DND-41 (cell line): ENCODE measurements around the gene ISG20L2.

Source experiments
- ATAC-seq: fragments of 200-7000 bp; cut with Tn5 transposase; 3 replicates; pipeline ENCODE4 v1.9.1; 2021; ENCODE audit warnings: low read depth; ENCODE audit not compliant: insufficient read depth
- DNase-seq: peaks from one replicate; pipeline ENCODE4 v3.0.0-alpha.2; 2020
- H2AFZ ChIP-seq: 2 replicates; pipeline ENCODE4 v1.6.0; 2012; ENCODE audit warnings: low read depth, low read length
- H3K27ac ChIP-seq: 2 replicates; pipeline ENCODE4 v1.5.1; 2012; ENCODE audit warnings: low read length, inconsistent platforms
- H3K27me3 ChIP-seq: fragments of 200-600 bp; sonication (generic); 2 replicates; pipeline ENCODE4 v1.6.0; 2012; ENCODE audit warnings: low read length, mild to moderate bottlenecking, inconsistent platforms; ENCODE audit not compliant: insufficient read depth, poor library complexity
- H3K36me3 ChIP-seq: 2 replicates; pipeline ENCODE4 v1.5.1; 2012; ENCODE audit warnings: low read length, inconsistent platforms; ENCODE audit not compliant: insufficient read depth
- H3K4me1 ChIP-seq: 2 replicates; pipeline ENCODE4 v1.5.1; 2012; ENCODE audit warnings: mild to moderate bottlenecking, low read length; ENCODE audit not compliant: insufficient read depth
- H3K4me2 ChIP-seq: 2 replicates; pipeline ENCODE4 v1.6.0; 2012; ENCODE audit warnings: mild to moderate bottlenecking, moderate library complexity, low read length, inconsistent platforms; ENCODE audit not compliant: insufficient read depth
- H3K4me3 ChIP-seq, 2 experiments: fragments of 200-600 bp in 1 of 2; shearing (Covaris generic) in 1 of 2; 2 replicates each; pipeline ENCODE4 v1.5.1; 2012 to 2016; ENCODE audit warnings: inconsistent platforms in 2 of 2, low read length in 2 of 2, mild to moderate bottlenecking in 2 of 2, low read depth in 1 of 2, moderate library complexity in 1 of 2
- H3K79me2 ChIP-seq: 2 replicates; pipeline ENCODE4 v1.6.0; 2012; ENCODE audit warnings: low read length, inconsistent platforms; ENCODE audit not compliant: insufficient read depth
- H3K9ac ChIP-seq: 2 replicates; pipeline ENCODE4 v1.6.0; 2012; ENCODE audit warnings: low read depth, mild to moderate bottlenecking, inconsistent platforms, low read length, moderate library complexity
- H3K9me3 ChIP-seq: 2 replicates; pipeline ENCODE4 v1.5.1; 2012; ENCODE audit warnings: low read length, moderate library complexity, mild to moderate bottlenecking, inconsistent platforms; ENCODE audit not compliant: insufficient read depth, severe bottlenecking
- H4K20me1 ChIP-seq: 2 replicates; pipeline ENCODE4 v1.6.0; 2012; ENCODE audit warnings: low read length; ENCODE audit not compliant: insufficient read depth
- EZH2 ChIP-seq: IDR thresholded peaks from 3 replicates; pipeline ENCODE4 v1.6.1; 2012; ENCODE audit warnings: borderline replicate concordance, low read depth, mild to moderate bottlenecking, moderate library complexity, low read length, inconsistent platforms; ENCODE audit not compliant: severe bottlenecking
- TF ChIP-seq, protein P1 (sequence below): IDR thresholded peaks from 2 replicates; pipeline ENCODE4 v1.5.1; 2012; ENCODE audit warnings: borderline replicate concordance, low read length, moderate library complexity, mild to moderate bottlenecking; ENCODE audit not compliant: poor library complexity, severe bottlenecking; ENCODE audit errors: extremely low read depth

ISG20L2 gene

DNA sequence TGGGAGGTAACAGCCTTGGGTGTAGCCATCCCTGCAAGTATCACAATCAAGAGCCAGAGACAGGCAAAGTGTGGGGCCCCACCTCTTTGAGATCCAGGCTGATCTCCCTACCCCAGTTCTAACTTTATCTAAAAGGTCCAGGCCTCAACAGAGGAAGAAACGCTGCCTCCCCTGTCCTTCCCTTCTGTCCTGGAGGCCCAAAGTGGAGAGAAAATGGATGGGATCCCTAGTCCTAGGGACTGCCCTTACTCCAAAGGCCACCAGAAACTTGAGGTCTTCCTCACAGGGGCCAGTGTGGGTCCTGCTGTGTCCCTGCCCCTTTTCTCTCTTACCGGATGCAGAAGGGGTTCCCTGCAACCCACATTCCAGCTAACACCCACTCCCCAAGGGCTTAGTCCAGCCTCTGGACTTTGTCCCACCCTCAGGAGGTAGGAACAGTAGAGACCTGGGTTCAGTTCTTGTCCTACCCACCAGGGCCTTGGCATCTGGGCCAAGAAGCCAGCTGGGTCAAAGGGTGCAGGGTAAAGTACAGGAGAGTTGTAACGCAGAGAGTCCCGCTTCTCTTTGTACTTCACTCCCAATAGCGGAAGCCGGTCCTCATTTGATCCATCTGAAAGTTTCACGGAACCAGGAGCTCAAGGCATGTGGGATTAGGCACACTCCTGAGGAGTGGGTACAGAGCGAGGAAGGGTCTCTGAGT lies 21.0 kb upstream of the ISG20L2 start:
- no peaks in the 10 kb centered on the region for H3K27me3 ChIP-seq
- H3K4me3 ChIP-seq: peak overlapping the region; percentile 89 to 90; a peak in 3 of 4 replicates
- peak overlapping the region; percentile 92 for H3K4me2 ChIP-seq
- H3K27ac ChIP-seq: peak overlapping the region; percentile 93
- H3K4me1 ChIP-seq: peaks cover 70% of the 10 kb centered on the region
- peaks cover 47% of the 10 kb centered on the region for H3K36me3 ChIP-seq
- DNase-seq (no peak), ATAC-seq (no peak)
- H3K79me2 ChIP-seq: peaks cover 90% of the 10 kb centered on the region
- no peak overlapping the region for H2AFZ ChIP-seq
- H4K20me1 ChIP-seq: peaks cover 56% of the 10 kb centered on the region
- H3K9ac ChIP-seq: peak overlapping the region; percentile 97
- TF ChIP-seq, protein P1, sequence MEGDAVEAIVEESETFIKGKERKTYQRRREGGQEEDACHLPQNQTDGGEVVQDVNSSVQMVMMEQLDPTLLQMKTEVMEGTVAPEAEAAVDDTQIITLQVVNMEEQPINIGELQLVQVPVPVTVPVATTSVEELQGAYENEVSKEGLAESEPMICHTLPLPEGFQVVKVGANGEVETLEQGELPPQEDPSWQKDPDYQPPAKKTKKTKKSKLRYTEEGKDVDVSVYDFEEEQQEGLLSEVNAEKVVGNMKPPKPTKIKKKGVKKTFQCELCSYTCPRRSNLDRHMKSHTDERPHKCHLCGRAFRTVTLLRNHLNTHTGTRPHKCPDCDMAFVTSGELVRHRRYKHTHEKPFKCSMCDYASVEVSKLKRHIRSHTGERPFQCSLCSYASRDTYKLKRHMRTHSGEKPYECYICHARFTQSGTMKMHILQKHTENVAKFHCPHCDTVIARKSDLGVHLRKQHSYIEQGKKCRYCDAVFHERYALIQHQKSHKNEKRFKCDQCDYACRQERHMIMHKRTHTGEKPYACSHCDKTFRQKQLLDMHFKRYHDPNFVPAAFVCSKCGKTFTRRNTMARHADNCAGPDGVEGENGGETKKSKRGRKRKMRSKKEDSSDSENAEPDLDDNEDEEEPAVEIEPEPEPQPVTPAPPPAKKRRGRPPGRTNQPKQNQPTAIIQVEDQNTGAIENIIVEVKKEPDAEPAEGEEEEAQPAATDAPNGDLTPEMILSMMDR: no peak
- TF ChIP-seq EZH2: no peak
- H3K9me3 ChIP-seq: no peaks in the 10 kb centered on the region

DNA sequence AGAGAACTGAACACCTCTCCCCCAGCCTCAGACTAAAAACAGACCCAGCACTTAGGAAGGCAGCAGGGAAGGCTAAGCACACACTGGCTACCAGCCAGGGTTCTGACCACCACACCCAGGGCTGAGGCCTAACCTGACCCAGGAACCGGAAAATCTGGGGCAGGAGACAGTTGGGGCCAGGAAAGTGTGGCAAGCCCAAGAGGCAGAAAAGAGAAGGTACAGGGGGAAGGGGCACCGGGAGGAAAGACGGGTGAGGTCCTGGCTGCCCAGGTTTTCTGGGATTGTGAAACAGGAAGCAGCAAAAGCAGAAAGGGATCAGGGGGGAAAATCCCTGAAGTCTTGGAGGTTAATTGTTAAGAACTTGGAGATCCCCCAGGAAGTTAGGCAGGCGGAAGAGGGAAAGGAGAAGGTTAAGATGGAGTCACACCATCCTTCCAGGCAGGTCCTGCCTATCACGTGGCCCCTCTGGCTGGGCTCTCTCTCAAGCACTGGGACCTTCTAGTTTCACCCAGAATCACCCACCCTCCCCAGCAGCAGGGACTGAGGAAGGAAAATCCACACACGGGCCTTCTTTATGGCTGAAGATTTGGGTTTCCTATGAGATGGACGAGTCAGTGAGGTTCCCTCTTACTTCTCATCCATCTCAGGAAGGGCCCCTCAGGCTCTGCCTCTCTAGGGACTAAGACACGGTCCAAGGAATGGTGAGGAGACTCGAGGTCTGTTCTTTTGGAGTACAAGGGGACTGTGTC lies 20.3 kb upstream of the ISG20L2 start:
- Histone ChIP-seq H3K36me3 (peaks cover 53% of the 10 kb centered on the region), H4K20me1 (peaks cover 56% of the 10 kb centered on the region), H3K27ac (peak overlapping the region; percentile 93), H3K4me2 (peak overlapping the region; percentile 92), H3K4me1 (peaks cover 70% of the 10 kb centered on the region), H3K79me2 (peaks cover 92% of the 10 kb centered on the region), H3K4me3 (peak overlapping the region in 1 of 2 experiments; percentile 89; a peak in 3 of 4 replicates), H3K9ac (peak overlapping the region; percentile 97), H3K9me3 (no peaks in the 10 kb centered on the region), H2AFZ (no peak overlapping the region), H3K27me3 (no peaks in the 10 kb centered on the region)
- DNase-seq (no peak), ATAC-seq (no peak)
- TF ChIP-seq EZH2: no peak
- TF ChIP-seq, protein P1: no peak

DNA sequence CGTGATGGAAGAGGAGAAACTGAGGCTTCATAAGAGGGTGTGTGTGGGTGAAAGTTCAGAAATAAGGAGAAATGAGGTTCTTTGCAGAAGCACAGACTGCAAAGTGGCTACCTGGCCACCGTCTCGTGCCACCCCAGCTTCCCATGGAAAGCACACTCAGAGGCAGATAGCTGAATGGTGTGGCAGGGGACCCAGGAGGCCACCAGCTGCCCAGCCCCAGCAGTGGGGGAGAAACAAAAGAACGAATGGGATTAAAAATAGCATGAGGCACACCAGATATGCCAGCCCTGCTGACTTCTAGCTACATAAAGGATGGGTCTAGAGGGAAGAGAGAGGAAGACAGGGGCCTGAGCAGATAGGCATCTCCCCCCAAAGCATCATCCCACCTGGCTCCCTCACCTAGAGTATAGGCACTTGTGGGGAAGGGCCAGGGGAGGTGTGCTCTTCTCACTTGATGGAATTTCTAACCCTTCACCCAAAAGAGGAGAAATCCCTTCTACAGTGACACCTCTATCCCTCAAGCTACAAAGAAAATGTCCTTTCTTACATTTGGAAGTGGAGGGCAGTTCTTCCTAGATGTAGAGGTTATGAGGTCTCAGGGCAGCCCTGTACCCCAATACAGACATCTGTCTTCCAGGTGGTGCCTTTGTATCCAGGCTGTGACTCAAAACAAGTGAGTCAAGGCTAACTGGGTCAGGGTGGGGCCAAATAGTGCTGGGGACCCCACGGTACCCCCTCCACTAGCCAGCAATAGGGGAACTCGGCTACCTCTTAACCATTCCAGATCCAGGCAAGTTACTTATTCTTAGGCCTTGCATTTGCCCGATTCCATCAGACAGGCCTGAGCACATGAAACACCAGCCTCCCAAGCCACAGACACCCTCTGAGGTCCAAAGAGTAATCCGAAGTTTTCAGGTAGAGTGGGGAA lies 19.4 kb upstream of the ISG20L2 start:
- Histone ChIP-seq H3K79me2 (peaks cover 89% of the 10 kb centered on the region), H3K4me1 (peaks cover 62% of the 10 kb centered on the region), H3K36me3 (peaks cover 61% of the 10 kb centered on the region), H3K4me2 (peak overlapping the region; percentile 92), H3K4me3 (peak overlapping the region in 1 of 2 experiments; percentile 89; a peak in 3 of 4 replicates), H2AFZ (no peak overlapping the region), H4K20me1 (peaks cover 56% of the 10 kb centered on the region), H3K27me3 (no peaks in the 10 kb centered on the region), H3K27ac (peak overlapping the region; percentile 93), H3K9me3 (no peaks in the 10 kb centered on the region), H3K9ac (peak overlapping the region; percentile 97)
- TF ChIP-seq, protein P1: no peak
- TF ChIP-seq EZH2: no peak
- DNase-seq: no peak
- ATAC-seq: no peak
